ENCODE measurements around the gene TGFBR3L. TPM values are rescaled to one million over a fixed set of nuclear protein-coding genes. Genes with fewer than 3 reads are reported as not detected.

Gene TGFBR3L
- total and polyA plus RNA-seq, 4 donors: 0.25 to 0.77 TPM; not detected in 2

DNA sequence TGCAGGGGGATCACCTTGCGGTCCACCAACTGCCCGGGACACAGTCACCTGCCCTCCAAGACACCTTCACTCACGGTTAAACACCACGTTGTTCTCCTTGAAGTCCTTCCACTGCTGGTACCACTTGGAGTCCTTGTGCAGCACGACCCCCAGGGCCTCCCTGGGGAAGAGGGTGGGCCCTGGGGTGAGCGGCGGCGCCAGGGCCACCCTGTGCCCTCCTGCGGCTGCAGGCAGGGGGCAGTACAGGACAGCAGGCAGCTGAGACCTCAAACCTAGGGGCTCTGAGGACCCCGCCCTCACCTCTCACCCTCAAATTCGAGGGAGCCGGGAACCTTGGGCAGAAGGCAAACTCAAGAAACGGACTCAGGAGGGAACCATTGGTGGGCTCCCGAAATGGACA lies 18.8 kb downstream of the TGFBR3L start:
- H3K36me3 ChIP-seq (ENCODE audit: control insufficient read depth in 4 of 4, insufficient read depth in 4 of 4, low read length in 4 of 4): peaks cover 20 to 67% (median 27%) of the 10 kb centered on the region in 4 donors
- no peak overlapping the region for H3K27ac ChIP-seq (ENCODE audit: low read depth in 1 of 2, low read length in 1 of 2)
- H3K9me3 ChIP-seq (ENCODE audit: control insufficient read depth in 4 of 4, insufficient read depth in 3 of 4, low read length in 3 of 4): no peaks in the 10 kb centered on the region
- H3K4me3 ChIP-seq: no peak overlapping the region
- H3K27me3 ChIP-seq (ENCODE audit: control insufficient read depth in 3 of 3, insufficient read depth in 3 of 3, low read length in 2 of 3): no peaks in the 10 kb centered on the region
- H3K4me1 ChIP-seq (ENCODE audit: control insufficient read depth in 5 of 5, insufficient read depth in 5 of 5, low read length in 5 of 5): peaks cover 0 to 10% (median 0%) of the 10 kb centered on the region in 5 donors
- TF ChIP-seq, protein P1, sequence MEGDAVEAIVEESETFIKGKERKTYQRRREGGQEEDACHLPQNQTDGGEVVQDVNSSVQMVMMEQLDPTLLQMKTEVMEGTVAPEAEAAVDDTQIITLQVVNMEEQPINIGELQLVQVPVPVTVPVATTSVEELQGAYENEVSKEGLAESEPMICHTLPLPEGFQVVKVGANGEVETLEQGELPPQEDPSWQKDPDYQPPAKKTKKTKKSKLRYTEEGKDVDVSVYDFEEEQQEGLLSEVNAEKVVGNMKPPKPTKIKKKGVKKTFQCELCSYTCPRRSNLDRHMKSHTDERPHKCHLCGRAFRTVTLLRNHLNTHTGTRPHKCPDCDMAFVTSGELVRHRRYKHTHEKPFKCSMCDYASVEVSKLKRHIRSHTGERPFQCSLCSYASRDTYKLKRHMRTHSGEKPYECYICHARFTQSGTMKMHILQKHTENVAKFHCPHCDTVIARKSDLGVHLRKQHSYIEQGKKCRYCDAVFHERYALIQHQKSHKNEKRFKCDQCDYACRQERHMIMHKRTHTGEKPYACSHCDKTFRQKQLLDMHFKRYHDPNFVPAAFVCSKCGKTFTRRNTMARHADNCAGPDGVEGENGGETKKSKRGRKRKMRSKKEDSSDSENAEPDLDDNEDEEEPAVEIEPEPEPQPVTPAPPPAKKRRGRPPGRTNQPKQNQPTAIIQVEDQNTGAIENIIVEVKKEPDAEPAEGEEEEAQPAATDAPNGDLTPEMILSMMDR (IDR thresholded peaks at IDR 0.05; ENCODE audit: control extremely low read depth, extremely low read depth): no peak
- no peak overlapping the region for H3K9ac ChIP-seq (ENCODE audit: insufficient read depth in 1 of 2, low read length in 2 of 2)
- ATAC-seq (ENCODE audit: insufficient read depth, low FRiP score) (no peak), DNase-seq (no peak)
- 90 to 92% methylated on average over 14 of the region's 14 CpGs for WGBS, 2 donors

DNA sequence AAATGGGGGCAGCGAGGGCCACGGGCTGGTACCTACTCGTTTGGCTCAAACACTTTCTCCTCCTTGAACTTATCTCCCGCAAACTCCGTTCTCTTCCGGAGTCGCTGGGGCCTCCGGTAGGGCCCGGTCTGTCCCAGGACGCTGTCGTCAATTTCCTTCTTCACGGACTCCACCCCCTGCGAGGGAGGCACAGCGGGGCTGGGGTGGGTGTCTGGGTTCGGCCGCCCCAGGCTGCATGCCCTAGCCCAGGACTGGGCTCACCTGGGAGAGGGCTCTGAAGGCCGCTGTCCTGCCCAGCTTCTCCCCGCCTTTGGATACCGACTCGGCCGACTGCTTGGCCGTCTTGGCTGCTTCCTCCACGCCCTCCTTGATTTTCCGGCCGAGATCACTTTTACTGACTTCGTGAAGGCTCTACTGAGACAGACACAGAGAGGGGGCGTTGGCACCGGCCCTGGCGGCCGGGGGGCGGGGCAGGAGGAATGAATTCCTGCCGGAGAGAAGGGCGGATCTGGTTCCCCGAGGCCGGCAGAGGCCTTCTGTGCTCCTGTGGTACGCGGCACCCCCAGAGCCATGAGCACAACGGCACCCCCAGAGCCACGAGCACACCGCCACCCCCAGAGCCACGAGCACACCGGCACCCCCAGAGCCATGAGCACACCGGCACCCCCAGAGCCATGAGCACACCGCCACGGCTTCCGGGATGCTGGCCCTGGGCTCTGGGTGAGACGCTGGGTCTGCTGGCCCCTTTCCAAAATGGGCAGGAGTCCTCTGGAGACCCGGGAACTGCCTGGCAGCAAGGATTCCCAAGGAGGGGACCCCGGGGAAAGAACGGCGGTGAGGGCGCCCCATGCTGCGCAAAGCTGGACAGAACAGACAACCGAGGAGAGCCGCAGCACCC lies 19.4 kb downstream of the TGFBR3L start:
- ATAC-seq (ENCODE audit: insufficient read depth, low FRiP score): no peak
- H3K36me3 ChIP-seq (ENCODE audit: control insufficient read depth in 4 of 4, insufficient read depth in 4 of 4, low read length in 4 of 4): peaks cover 22 to 67% (median 26%) of the 10 kb centered on the region in 4 donors

DNA sequence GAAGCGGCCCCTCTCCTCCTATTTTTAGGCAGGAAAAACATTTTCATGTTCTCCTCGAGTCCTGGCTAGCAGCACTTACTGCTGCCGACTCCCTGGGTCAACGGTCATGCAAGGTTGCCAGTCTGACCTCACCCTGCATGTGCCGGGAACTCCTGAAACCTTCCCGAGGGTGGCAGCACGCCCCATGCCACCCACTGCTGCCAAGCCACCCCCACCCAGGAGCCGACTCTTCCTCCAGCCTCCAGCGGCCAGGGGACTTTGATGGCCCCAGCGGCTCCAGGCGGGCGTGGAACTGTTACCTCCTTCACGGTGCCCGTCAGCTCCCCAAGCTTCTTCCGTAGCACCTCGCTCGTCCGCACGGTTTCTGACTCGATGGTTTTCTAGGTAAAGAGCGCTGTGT lies 20.1 kb downstream of the TGFBR3L start:
- Histone ChIP-seq H3K9me3 (ENCODE audit: control insufficient read depth in 4 of 4, insufficient read depth in 3 of 4, low read length in 3 of 4) (no peaks in the 10 kb centered on the region), H3K4me1 (ENCODE audit: control insufficient read depth in 5 of 5, insufficient read depth in 5 of 5, low read length in 5 of 5) (peaks cover 0 to 1% (median 0%) of the 10 kb centered on the region in 5 donors), H3K27me3 (ENCODE audit: control insufficient read depth in 3 of 3, insufficient read depth in 3 of 3, low read length in 2 of 3) (no peaks in the 10 kb centered on the region), H3K36me3 (ENCODE audit: control insufficient read depth in 4 of 4, insufficient read depth in 4 of 4, low read length in 4 of 4) (peaks cover 23 to 65% (median 26%) of the 10 kb centered on the region in 4 donors), H3K9ac (ENCODE audit: insufficient read depth in 1 of 2, low read length in 2 of 2) (no peak overlapping the region), H3K4me3 (no peak overlapping the region), H3K27ac (ENCODE audit: low read depth in 1 of 2, low read length in 1 of 2) (no peak overlapping the region)
- DNase-seq (no peak), ATAC-seq (ENCODE audit: insufficient read depth, low FRiP score) (no peak)
- TF ChIP-seq, protein P1 (IDR thresholded peaks at IDR 0.05; ENCODE audit: control extremely low read depth, extremely low read depth): no peak
- WGBS, 2 donors: 93 to 94% methylated on average over 21 of the region's 21 CpGs

More for the DNA sequence above, 19.4 kb downstream of the TGFBR3L start:
- TF ChIP-seq, protein P1 (IDR thresholded peaks at IDR 0.05; ENCODE audit: control extremely low read depth, extremely low read depth): no peak
- DNase-seq: no peak
- H3K9ac ChIP-seq (ENCODE audit: insufficient read depth in 1 of 2, low read length in 2 of 2): no peak overlapping the region
- peaks cover 0 to 3% (median 0%) of the 10 kb centered on the region in 5 donors for H3K4me1 ChIP-seq (ENCODE audit: control insufficient read depth in 5 of 5, insufficient read depth in 5 of 5, low read length in 5 of 5)
- H3K27ac ChIP-seq (ENCODE audit: low read depth in 1 of 2, low read length in 1 of 2): no peak overlapping the region
- WGBS, 2 donors: 91 to 93% methylated on average over 53 to 55 of the region's 55 CpGs
- no peaks in the 10 kb centered on the region for H3K9me3 ChIP-seq (ENCODE audit: control insufficient read depth in 4 of 4, insufficient read depth in 3 of 4, low read length in 3 of 4)
- no peak overlapping the region for H3K4me3 ChIP-seq
- H3K27me3 ChIP-seq (ENCODE audit: control insufficient read depth in 3 of 3, insufficient read depth in 3 of 3, low read length in 2 of 3): no peaks in the 10 kb centered on the region

Measured in lung (tissue), 12 donors.